ENCODE data around the gene SLC6A20. TPM values are rescaled to one million over a fixed set of nuclear protein-coding genes. Genes with fewer than 3 reads are reported as not detected.

The SLC6A20 gene
- total and polyA plus RNA-seq, 2 donors from 2014 or later = 0.37 to 35.2 TPM

DNA sequence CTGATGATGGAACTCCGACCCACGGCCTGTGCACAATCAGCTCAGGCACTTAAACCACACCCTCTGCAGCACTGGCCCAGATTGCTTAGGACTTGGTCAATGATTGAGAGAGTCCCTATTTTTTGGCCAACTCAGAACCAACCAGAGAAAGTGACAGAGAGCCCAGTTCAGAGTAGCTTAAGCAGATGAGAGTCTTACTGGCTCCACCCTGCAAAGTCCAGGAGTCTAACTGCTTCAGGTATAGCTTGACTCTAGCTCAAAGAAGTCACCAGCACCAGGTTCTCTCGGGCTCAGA lies 20.1 kb downstream of the SLC6A20 start:
- no peaks in the 10 kb centered on the region for H3K9me3 ChIP-seq (ENCODE audit: control insufficient read depth in 2 of 3, insufficient read depth in 1 of 3, low read length in 3 of 3)
- H3K36me3 ChIP-seq (ENCODE audit: control insufficient read depth in 2 of 3, insufficient read depth in 3 of 3, low read length in 3 of 3) = no peaks in the 10 kb centered on the region
- no peak overlapping the region for H3K4me3 ChIP-seq (ENCODE audit: low read length in 3 of 3)
- DNase-seq = no peak
- H3K27me3 ChIP-seq (ENCODE audit: control insufficient read depth, insufficient read depth, low read length) = no peaks in the 10 kb centered on the region
- TF ChIP-seq, protein P1, sequence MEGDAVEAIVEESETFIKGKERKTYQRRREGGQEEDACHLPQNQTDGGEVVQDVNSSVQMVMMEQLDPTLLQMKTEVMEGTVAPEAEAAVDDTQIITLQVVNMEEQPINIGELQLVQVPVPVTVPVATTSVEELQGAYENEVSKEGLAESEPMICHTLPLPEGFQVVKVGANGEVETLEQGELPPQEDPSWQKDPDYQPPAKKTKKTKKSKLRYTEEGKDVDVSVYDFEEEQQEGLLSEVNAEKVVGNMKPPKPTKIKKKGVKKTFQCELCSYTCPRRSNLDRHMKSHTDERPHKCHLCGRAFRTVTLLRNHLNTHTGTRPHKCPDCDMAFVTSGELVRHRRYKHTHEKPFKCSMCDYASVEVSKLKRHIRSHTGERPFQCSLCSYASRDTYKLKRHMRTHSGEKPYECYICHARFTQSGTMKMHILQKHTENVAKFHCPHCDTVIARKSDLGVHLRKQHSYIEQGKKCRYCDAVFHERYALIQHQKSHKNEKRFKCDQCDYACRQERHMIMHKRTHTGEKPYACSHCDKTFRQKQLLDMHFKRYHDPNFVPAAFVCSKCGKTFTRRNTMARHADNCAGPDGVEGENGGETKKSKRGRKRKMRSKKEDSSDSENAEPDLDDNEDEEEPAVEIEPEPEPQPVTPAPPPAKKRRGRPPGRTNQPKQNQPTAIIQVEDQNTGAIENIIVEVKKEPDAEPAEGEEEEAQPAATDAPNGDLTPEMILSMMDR (IDR thresholded peaks at IDR 0.05; ENCODE audit: borderline replicate concordance, extremely low read depth, insufficient read depth) = no peak
- H3K27ac ChIP-seq (ENCODE audit: low read depth in 2 of 2, low read length in 2 of 2) = no peak overlapping the region
- no peaks in the 10 kb centered on the region for H3K4me1 ChIP-seq (ENCODE audit: control insufficient read depth in 2 of 3, insufficient read depth in 2 of 3, low read depth in 1 of 3, low read length in 3 of 3)
- no peak for FAIRE-seq
- H3K9ac ChIP-seq (ENCODE audit: low read length in 3 of 3) = no peak overlapping the region
- intact Hi-C loops (cut with DNase I) = no loop called here

DNA sequence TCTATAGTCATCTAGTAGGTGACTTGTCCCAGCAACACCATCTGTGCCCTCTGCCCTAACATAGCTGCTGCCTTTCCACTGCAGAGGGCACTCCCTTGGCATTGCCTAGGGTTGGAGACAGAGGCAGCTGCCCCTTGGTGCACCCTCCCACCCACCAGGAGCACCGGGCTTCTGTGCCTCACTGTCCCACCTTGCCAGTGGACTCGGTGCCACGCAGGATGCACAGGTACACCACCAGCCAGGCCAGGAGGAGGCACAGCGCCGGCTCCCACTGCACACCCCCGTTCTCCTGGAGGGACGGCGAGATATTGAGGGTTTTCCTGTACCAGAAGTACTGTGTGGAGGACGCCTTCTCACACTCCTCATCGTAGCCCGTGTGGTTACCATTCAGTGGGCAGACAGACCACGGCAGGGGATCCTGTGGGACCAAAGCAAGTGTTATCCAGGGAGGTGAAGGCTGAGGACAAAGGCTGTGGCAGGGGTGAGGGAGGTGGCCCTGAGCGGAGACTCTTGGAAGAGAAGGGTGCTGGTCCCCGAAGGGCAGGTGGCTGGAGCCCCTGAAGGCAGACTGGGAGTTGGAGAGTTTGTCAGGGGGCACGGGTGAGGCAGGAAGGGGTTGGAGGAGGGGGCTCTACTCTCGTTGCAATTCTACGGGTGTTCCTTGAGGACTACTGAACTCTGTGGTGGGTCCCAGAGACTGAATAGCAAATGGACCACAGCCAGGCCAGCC lies 20.6 kb downstream of the SLC6A20 start:
- intact Hi-C loops (cut with DNase I) = no loop called here
- no peak overlapping the region for H3K4me3 ChIP-seq (ENCODE audit: low read length in 3 of 3)
- H3K4me1 ChIP-seq (ENCODE audit: control insufficient read depth in 2 of 3, insufficient read depth in 2 of 3, low read depth in 1 of 3, low read length in 3 of 3) = no peaks in the 10 kb centered on the region
- H3K27ac ChIP-seq (ENCODE audit: low read depth in 2 of 2, low read length in 2 of 2) = no peak overlapping the region
- no peaks in the 10 kb centered on the region for H3K27me3 ChIP-seq (ENCODE audit: control insufficient read depth, insufficient read depth, low read length)
- FAIRE-seq = no peak
- DNase-seq = no peak
- TF ChIP-seq, protein P1 (IDR thresholded peaks at IDR 0.05; ENCODE audit: borderline replicate concordance, extremely low read depth, insufficient read depth) = no peak
- H3K9ac ChIP-seq (ENCODE audit: low read length in 3 of 3) = no peak overlapping the region
- H3K9me3 ChIP-seq (ENCODE audit: control insufficient read depth in 2 of 3, insufficient read depth in 1 of 3, low read length in 3 of 3) = no peaks in the 10 kb centered on the region
- H3K36me3 ChIP-seq (ENCODE audit: control insufficient read depth in 2 of 3, insufficient read depth in 3 of 3, low read length in 3 of 3) = no peaks in the 10 kb centered on the region

DNA sequence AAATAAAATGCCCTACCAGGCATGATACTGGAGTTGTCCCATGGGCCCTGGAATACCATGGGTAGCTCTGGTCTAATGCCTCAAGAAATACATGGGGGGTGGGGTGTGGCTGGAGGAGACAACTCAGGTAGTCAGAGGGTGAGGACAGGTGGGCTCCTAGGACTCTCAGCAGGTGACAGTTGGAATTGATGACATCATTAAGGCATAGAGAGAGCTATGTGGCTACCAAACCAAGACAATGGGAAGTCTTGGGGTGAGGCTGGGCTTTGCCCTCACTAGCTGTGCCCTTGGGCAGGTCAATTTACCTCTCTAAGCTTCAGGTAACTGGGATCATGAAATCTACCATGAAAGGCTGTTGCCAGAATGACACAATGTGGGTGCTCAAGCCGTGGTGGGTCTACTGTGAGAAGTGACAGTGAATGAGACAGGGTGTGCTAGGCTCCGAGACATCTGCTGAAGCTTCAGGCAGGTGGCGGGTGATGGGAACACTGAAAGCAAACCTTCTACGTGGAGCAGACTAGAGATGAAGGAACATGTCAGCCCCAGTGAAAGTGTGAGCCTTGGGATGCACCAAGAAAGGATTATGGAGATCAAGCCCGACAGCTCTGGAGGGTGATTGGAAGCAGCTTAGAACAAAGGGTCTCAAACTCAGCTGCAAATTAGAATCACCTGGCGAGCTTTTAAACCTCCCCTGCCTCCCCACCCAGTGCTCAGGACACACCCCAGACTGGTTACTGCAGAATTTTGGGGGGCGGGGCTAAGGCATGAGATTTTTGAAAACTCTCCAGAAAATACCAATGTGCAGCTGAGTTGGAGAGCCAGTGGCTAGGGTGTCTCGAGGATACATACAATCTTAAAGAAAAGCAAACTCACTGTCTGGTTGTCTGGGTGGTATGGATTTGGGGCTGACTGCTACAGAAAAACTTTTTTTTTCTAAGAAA lies 21.5 kb downstream of the SLC6A20 start:
- H3K4me1 ChIP-seq (ENCODE audit: control insufficient read depth in 2 of 3, insufficient read depth in 2 of 3, low read depth in 1 of 3, low read length in 3 of 3) = no peaks in the 10 kb centered on the region
- no peaks in the 10 kb centered on the region for H3K9me3 ChIP-seq (ENCODE audit: control insufficient read depth in 2 of 3, insufficient read depth in 1 of 3, low read length in 3 of 3)
- no peak for FAIRE-seq
- no peak overlapping the region for H3K27ac ChIP-seq (ENCODE audit: low read depth in 2 of 2, low read length in 2 of 2)
- no peak for DNase-seq
- H3K36me3 ChIP-seq (ENCODE audit: control insufficient read depth in 2 of 3, insufficient read depth in 3 of 3, low read length in 3 of 3) = no peaks in the 10 kb centered on the region
- no peaks in the 10 kb centered on the region for H3K27me3 ChIP-seq (ENCODE audit: control insufficient read depth, insufficient read depth, low read length)
- H3K4me3 ChIP-seq (ENCODE audit: low read length in 3 of 3) = no peak overlapping the region
- no peak overlapping the region for H3K9ac ChIP-seq (ENCODE audit: low read length in 3 of 3)
- TF ChIP-seq, protein P1 (IDR thresholded peaks at IDR 0.05; ENCODE audit: borderline replicate concordance, extremely low read depth, insufficient read depth) = no peak
- intact Hi-C loops (cut with DNase I) = no loop called here

All from kidney (tissue), 14 donors.